ENCODE measurements around the gene WFIKKN2.
A peak's percentile ranks its signal among the peaks of the same experiment; 100 is the strongest.

WFIKKN2 gene

DNA sequence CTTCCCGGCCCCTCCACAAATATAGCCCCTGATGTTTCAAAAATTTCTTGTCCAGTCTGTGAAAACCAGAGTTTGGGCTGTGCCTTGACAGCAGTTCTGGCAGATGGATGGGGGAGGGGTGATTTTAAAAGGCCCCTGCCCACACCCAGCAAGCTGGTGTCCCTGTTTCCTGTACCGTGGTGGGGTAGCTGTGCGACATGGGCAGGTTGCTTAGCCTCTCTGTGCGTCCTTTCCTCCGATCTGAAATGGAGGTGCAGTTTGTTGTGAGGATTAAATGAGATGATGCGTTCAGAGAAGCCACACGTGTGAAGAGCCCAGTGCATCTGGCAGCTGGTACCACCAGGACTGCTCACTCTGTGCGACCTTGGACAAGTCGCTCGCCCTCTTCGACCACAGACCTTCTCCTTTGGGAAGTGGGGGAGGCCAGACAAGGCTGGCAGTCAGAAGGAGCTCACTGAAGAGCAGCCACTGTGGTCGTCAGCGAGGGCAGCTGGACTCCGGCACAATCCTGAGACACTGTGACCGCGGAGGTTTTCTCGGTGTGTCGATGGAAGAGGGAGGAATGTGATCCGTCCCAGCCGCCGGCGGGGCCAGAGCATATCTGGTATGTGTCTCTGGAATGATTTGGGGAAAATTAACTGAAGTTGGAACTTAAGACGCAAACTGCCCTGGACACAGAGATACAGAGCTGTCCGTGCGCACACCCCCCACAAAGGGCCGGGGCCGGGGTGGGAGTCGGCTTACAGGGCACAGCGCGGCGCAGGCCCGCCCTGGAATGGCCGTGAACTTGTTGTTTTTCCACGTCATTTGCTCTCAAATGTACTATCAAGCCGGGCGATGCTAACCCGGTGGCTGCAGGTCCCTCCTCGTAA is 721 bp upstream of the WFIKKN2 start:
- no peak for DNase-seq

DNA sequence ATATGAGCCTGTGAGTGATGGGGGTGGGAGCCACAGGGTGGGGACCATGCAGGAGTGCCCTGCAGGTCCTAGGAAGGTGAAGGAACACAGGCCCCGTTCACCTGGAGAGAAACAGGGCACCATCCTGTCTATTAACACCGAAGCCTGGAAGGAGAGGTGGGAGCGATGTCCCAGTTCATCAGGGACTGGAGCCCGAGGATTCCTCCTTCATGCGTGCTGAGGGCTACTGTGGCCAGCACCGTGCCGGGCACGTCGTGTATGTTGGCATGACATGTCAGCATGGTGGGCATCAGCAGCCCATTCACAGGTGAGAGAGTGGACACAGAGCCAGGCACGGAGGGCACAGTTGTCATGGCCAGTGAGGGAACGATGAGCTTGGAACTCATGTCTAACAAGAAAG is 1.4 kb downstream of the WFIKKN2 start:
- DNase-seq: no peak

DNA sequence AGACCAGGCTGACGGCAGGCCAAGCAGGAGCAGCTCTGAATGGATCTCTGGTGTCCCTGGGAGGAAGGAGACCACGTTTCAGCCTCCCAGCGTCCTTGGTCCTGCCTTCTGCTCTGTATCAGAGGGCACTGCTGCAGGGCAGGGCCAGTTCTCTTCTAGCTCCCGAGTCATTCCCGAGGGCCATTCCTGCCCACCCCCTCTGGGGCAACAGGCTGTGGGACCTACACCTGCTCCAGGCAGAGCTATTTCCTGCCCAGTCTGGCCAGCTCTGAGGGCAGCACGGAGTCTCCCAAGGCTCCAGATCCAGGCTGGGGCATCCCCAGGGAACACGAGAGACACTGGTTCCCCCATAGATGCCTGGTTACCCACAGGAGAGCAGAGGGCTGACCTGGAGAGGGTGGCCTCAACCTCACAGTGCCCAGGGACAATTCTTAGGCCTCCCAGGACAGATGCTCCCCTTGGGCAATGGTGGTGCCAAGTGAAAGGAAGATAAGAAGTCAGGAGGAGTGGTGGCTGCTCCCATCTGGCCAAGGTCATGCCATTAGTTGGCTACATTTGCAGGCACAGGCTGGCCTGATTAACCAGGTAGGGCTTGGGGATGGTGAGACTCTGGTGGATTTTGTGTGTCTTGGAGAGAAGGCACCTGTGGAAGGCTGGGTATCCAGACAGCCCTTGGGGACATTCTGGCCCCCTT is 2.0 kb downstream of the WFIKKN2 start:
- DNase-seq: no peak

DNA sequence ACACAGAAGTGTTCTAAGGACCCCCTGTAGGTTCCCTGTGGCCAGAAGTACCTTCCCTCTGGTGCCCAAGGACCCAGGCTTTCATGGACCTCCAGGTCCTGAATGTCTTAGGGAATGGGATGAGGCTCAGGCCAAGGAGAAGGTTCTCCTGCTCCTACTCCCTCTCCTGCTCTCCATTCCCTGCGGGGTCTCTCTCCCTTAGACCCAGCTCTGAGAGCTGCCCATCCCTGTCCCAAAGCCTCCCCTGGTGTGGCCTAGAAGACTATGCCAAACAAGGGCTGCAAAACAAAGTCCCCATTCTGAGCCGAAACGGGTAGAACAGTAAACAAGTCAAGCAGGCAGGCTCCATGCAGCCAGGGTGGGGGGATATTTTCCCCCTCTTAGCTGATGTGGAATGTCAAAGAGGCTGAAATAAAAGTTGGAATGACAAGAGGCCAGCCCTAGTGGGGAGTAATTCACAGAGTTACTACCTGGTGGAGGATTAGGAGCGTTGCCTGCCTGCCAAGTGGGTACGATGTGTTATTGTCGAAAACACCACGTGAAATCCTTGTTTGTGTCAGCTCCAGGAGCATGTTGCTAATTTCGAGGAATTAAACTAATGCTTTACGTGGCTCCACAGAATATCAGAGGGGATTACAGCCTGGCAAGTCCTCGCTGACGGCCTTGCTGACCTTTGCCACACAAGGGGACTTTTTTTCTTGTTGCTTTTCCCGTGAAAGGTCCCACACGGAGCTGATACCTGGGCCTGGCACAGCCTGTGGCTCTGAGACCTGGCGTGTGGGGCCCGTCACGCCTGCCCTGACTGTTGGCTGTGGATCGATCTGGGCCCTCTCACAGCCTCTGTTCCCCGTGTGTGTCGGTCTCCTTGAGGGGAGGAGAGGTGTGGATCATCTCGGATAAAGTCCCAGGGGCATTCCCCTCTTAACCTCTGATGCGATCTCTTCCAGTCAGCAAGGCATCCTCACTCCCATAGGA is 2.9 kb downstream of the WFIKKN2 start:
- no peak for DNase-seq

DNA sequence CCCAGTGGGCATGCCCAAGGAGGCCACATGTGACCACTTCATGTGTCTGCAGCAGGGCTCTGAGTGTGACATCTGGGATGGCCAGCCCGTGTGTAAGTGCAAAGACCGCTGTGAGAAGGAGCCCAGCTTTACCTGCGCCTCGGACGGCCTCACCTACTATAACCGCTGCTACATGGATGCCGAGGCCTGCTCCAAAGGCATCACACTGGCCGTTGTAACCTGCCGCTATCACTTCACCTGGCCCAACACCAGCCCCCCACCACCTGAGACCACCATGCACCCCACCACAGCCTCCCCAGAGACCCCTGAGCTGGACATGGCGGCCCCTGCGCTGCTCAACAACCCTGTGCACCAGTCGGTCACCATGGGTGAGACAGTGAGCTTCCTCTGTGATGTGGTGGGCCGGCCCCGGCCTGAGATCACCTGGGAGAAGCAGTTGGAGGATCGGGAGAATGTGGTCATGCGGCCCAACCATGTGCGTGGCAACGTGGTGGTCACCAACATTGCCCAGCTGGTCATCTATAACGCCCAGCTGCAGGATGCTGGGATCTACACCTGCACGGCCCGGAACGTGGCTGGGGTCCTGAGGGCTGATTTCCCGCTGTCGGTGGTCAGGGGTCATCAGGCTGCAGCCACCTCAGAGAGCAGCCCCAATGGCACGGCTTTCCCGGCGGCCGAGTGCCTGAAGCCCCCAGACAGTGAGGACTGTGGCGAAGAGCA is 4.4 kb downstream of the WFIKKN2 start:
- no peak for DNase-seq

DNA sequence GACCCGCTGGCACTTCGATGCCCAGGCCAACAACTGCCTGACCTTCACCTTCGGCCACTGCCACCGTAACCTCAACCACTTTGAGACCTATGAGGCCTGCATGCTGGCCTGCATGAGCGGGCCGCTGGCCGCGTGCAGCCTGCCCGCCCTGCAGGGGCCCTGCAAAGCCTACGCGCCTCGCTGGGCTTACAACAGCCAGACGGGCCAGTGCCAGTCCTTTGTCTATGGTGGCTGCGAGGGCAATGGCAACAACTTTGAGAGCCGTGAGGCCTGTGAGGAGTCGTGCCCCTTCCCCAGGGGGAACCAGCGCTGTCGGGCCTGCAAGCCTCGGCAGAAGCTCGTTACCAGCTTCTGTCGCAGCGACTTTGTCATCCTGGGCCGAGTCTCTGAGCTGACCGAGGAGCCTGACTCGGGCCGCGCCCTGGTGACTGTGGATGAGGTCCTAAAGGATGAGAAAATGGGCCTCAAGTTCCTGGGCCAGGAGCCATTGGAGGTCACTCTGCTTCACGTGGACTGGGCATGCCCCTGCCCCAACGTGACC is 5.0 kb downstream of the WFIKKN2 start:
- DNase-seq: no peak

DNA sequence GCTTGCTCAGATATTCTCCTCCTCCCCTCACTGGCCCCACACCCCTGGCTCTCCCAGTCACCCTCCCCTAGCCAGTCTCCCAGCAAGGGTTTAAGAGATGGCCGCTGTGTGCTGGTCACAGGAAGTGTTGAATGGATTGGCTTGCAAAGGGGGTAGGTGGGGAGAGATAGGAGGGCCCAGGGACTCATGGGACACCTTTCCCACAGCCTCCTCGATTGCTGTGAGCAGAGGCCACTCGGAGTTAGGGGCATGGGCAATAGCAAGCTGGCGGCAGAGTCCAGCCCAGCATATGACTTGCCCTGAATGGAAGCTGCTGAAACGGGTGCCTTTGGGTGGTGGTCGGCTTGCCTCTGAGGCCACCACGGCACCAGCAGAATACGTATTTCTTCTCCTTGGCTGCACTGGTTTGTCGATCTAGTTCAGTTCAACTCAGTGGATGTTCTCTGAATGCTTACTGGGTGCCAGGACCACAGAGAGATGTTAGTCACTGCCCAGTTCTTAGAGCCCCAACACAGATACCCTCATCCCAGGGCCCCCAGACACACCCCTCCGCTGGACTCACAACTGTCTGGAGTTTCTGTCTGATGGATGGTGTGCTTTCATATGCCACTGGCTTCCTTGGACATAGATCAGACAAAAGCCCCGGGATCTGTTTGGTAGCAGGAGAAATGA is 6.0 kb downstream of the WFIKKN2 start:
- no peak for DNase-seq

DNA sequence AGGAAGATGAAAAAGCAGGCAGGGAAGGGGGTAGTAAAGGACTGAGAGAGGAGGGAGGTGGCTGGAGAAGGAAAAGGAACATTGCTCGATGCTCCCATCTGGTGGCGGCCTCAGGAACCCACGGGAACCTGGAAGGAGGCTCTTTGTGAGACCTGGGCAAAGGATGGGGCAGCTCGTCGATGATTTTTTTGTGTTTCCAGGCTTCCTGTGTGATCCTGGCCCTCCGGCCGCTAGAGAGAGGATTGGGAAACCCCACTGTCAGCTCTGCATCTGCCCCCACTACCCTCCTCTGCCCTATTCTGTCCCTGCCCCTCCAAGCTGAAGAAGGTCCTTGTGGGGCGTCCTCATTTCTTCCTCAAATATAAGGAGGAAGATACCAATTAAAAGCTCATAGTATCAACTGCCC is 6.6 kb downstream of the WFIKKN2 start:
- DNase-seq: peak; percentile 80

DNA sequence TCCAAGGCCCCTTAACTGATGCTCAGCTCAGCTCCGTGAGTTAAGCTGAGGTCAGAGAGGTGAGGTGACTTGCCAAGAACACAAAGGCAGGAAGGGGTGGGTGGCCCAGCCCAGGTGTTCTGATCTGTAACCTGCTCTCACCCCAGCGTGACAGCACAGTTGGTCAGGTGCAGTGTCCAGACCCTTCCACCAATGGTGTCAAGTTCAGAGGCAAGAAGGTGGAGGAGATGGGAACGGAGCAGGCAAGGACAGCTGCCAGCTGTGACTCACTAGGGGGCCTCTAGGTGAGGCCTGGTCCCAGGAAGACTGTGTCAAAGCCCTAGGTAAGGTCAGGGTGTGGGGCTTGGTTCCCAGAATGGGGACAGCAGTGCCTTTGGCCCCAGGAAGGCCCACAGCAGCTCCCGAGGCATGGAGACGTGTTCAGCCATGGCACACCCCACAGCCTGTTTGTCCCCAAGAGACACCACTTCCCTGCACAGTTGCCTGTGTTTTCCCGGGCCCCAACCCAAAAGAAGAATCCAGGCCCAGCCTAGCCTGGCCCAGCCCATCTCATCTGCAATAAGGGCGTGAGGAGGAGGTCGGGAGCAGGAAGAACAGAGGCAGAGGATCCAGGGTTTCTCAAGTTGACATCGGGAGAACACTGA is 7.2 kb downstream of the WFIKKN2 start:
- DNase-seq: no peak

DNA sequence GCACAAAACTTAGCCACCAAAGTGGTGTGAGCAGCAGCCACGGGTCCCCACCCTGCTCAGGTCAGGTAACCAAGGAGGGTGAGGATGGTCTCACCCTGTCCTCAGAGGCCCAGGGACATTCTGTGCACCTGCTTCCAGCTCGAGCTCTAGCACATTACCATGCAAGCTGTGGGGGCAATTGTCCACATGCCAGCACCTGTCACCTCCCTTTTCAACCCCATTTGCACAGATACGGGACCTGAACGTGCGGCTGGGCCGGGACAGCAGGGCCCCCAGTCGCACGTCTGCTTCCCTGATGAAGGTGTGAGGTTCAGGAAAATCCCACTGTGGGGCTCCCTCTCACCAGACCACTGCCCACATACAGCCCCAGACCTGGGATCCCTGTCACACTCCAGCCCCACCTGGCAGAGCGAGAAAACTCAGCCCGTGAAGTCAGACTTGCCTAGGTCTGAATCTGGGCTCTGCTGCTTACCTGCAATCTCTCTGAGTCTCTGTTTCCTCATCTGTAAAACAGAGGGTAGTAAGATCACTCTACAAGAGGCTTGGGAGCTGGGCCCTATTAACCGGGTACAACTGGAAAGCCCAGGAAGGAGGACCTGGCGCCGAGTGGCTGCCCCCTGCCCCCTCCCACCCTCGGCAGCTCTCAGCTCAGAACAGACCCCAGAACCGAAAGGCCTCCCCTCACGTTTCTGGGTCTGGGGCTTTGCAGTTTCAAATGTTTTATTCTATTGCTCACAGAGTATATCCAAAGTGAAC is 7.9 kb downstream of the WFIKKN2 start:
- no peak for DNase-seq

DNA sequence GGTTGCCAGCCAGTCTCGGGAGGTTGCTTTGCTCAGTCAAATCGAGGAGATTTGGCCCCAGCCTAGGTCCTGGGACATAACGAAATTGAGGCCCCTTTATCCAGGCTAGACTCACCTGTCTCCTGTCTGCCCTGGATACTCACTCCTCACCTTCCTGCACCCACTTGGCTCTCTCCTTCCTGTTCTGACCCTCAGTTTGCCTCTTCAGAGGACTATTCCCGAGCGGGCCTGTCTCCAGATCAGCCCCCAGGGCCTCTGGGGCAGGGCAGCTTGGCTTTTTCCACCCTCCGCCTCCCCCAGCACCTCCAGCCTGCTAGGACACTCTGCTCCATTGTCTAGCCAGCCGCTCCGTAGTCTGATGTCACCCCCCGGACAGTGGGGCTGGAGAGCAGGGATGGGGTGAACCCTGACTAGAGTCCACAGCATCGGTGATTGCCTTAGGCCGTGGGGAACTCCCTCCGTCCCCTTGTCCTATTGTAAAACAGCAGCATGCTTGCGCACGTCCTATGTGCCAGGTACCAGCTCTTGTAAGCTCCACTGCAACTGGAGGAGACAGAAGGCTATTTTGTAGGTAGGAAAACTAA is 8.8 kb downstream of the WFIKKN2 start:
- DNase-seq: no peak

DNA sequence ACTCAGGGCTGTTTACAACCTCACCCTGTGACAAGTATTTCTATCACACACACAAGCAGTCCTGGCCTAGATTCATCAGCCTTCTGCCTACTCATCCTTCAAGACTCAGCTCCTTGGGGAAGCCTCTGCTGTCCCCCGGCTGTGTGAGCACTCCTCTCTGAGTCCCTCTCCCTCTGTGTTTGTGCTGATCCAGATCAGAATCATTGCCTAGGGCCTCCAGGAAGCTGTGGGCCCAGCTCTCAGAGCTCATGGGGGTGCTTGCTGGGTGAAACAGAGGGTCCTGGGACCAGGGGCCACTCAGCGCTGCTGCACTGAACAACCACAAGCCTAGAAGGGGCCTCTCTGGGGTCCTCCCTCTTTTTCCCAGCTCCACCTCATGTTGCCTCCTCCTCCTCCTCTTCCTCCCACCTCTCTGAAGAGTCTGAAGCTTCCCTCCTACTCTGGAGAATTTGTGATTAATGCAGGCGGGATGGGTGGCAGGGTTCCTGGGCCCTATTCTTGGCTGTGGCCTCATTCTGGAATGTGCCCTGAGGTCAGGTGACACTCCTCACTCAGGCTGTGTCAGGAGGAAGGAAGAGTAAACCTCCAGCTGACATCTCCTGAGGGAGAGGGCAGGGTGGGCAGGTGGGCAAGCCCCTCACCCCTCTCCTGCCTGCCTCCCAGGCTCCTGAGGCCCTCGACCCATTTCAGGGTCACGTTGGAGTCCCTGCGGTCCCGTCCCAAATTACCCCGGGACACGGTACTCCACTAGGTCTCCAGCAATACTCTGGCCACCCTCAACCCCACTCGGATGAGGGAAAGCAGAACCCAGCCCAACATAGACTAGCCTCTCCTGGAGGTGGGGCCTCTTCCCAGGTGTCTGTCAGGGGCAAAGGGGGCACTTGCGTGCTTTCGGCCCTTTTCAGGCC is 10.1 kb downstream of the WFIKKN2 start:
- DNase-seq: no peak

DNA sequence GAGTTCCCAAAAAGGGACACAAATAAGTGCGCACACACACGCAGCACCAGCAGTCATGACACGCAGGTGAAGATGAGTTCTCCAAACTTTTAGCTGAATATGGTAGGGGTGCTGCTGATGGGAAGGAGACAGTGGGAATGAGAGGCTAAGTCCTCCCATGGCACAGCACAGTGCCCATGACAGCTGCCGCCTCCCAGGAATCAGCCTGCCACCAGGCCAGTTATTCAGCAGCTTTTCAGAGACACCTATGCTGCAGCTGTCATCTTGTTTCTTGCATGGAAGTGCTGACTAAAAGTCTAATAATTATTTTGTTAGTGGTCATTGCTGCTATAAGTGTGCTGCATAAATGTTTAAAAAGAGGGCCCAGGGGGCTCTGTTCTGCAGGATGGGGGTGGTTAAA is 12.2 kb downstream of the WFIKKN2 start:
- DNase-seq: no peak

DNA sequence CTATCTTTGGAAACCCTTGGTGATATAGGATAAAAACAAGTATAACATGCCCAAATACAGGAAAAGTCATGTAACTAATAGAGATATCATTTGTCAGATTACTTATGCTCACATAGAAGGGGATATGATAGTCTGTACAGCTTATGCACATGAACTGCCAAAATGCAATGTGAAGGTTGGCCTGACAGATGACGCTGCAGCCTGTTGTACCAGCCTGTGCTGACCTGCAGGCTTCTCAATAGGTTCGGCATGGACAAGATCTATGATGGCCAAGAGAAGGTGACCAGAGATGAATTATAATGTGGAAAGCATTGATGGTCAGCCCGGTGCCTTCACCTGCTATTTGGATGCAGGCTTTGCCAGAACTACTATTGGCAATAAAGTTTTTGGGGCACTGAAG is 12.7 kb downstream of the WFIKKN2 start:
- no peak for DNase-seq

DNA sequence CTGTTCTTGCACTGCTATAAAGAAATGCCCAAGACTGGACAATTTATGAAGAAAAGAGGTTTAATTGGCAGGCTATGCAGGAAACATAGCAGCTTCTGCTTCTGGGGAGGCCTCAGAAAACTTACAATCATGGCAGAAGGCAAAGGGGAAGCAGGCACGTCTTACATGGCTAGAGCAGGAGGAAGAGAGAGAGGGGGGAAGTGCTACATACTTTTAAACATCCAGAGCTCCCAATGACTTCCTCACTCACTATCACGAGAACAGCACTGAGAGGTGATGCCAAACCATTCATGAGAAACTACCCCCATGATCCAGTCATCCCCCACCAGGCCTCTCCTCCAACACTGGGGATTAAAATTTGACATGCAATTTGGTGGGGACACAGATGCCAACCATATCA is 13.3 kb downstream of the WFIKKN2 start:
- DNase-seq: no peak

DNA sequence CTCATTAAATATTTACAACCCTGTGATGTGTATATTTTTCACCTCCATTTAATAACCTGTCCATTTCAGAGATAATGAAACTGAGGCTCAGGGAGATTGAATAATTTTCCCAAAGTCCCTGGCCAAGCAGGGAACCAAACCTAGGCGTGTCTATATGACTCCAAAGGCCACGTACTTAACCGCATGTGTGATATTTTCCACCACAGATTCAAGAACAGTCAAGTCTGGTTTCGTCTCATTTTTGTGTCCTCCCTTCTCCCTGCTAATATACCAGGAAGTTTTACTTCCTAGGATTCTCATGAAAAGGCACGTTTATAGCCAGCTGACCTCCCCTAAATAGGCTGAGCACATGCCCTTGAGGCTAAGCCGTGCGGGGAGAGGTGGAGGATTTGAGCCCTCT is 15.3 kb downstream of the WFIKKN2 start:
- DNase-seq: no peak

DNA sequence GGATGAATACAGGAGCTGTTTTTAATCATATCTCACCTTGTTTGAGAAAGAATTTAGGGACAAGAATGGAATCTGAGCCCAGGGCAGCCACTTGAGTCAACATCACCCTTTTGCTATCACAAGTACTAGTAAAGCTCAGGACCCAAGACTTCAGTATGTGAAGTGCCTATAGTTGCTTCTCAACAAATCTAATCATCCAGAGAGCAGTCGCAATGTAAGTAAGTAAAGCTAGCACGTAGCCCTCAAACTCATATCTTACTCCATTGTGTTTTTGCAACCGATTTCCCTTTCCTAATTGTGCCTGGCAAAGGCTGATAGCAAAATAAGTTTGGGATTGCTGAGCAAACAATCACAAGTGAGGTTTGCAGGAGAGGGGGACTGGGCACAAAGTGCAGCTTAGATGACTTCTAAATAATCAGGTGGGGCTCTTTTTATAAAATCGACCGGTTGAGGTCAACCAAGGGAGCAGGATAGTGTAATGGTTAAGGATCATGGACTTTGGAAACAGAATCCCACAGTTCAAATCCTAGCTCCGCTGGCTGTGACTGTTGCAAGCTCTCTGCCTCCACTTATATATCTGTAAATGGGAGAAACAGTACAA is 17.7 kb downstream of the WFIKKN2 start:
- DNase-seq: no peak

DNA sequence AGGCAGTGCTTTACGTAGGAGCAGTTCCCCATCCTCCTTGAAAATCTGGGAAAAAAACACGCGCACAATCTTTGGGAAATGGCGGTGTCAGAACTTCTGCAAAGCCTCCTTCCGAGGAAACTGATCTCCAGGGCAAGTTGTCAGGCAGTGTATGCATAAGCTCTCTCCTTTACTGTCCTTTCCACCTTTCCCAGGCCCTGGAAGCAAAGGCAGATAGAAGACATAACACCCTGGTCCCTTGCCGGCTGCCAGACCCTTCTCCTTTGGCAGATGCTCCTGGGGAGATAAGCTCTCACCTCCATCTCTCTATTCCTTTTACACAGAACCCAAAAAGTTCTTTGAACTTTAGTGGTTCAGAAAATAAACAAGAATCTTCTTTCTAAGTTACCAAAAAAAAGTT is 18.4 kb downstream of the WFIKKN2 start:
- no peak for DNase-seq

All from NCI-H2227 treated with DMSO at 0.1 percent for 48 hours (cell line).